ENCODE results near the gene PHF2.

GRCh38 chr9:93606187-93606586 lies 29.8 kb downstream of the PHF2 start:
- TF ChIP-seq CTCF (IDR thresholded peaks at IDR 0.05) (no peak), ZFX (IDR thresholded peaks at IDR 0.05; ENCODE audit: borderline replicate concordance) (no peak)
